Measurements from ENCODE around the gene FGF12.

GRCh38 chr3:192563417-192563816 is 163.9 kb downstream of the FGF12 start:
- TF ChIP-seq CTCF (IDR thresholded peaks at IDR 0.05; ENCODE audit: low read depth, low read length) (no peak), EZH2phosphoT487 (IDR thresholded peaks at IDR 0.05; ENCODE audit: low read depth) (no peak)

All from OCI-LY3 (cell line).